GM23338 (cell line): Measurements from ENCODE around the gene NPAS2. TPM values are rescaled to one million over a fixed set of nuclear protein-coding genes. Genes with fewer than 3 reads are reported as not detected.

Experiments used
- ATAC-seq: fragments of 200-7000 bp; cut with Tn5 transposase; 3 replicates; pipeline ENCODE4 v1.9.1; 2020
- DNase-seq: peaks from one replicate; pipeline ENCODE4 v3.0.0-alpha.2; 2015; ENCODE audit warnings: low spot score
- H2AFZ ChIP-seq: fragments of 200-600 bp; sonication (generic); 2 replicates; pipeline ENCODE4 v1.8.0; 2016; ENCODE audit warnings: antibody characterized with exemption, mild to moderate bottlenecking, moderate library complexity
- H3F3A ChIP-seq: fragments of 200-600 bp; sonication (generic); replicated peaks from 2 replicates; pipeline ENCODE4 v1.8.0; 2017; ENCODE audit warnings: antibody characterized with exemption, mixed run types, low read depth
- H3K27ac ChIP-seq: fragments of 200-600 bp; sonication (generic); 2 replicates; pipeline ENCODE4 v1.6.1; 2016; ENCODE audit warnings: low read depth
- H3K27me3 ChIP-seq: fragments of 200-600 bp; sonication (generic); 2 replicates; pipeline ENCODE4 v1.8.0; 2016; ENCODE audit warnings: mild to moderate bottlenecking, mixed run types, moderate library complexity; ENCODE audit not compliant: insufficient read depth
- H3K36me3 ChIP-seq: fragments of 200-600 bp; sonication (generic); 2 replicates; pipeline ENCODE4 v1.8.0; 2016; ENCODE audit warnings: mild to moderate bottlenecking; ENCODE audit not compliant: insufficient read depth
- H3K4me1 ChIP-seq: fragments of 200-600 bp; sonication (generic); 2 replicates; pipeline ENCODE4 v1.8.0; 2016; ENCODE audit warnings: mild to moderate bottlenecking, moderate library complexity; ENCODE audit not compliant: insufficient read depth
- H3K4me2 ChIP-seq: fragments of 200-600 bp; sonication (generic); 2 replicates; pipeline ENCODE4 v1.7.1; 2017; ENCODE audit warnings: mixed run types
- H3K4me3 ChIP-seq: fragments of 200-600 bp; sonication (generic); 2 replicates; pipeline ENCODE4 v1.6.1; 2016; ENCODE audit warnings: mixed run types
- H3K79me2 ChIP-seq: fragments of 200-600 bp; sonication (generic); replicated peaks from 2 replicates; pipeline ENCODE4 v1.8.0; 2017; ENCODE audit warnings: mild to moderate bottlenecking; ENCODE audit not compliant: insufficient read depth
- H3K9me2 ChIP-seq: fragments of 200-600 bp; sonication (generic); 2 replicates; pipeline ENCODE4 v1.8.0; 2017; ENCODE audit not compliant: insufficient read depth
- H4K20me1 ChIP-seq: fragments of 200-600 bp; sonication (generic); replicated peaks from 2 replicates; pipeline ENCODE4 v1.8.0; 2017; ENCODE audit warnings: mild to moderate bottlenecking; ENCODE audit not compliant: insufficient read depth
- H3K27ac Mint-ChIP-seq: 2 replicates; pipeline ENCODE4 v1.8.0; 2020; ENCODE audit warnings: inconsistent platforms, mild to moderate bottlenecking, moderate library complexity, mixed read lengths
- H3K27me3 Mint-ChIP-seq: 3 replicates; pipeline ENCODE4 v1.8.0; 2022; ENCODE audit warnings: low read depth, mild to moderate bottlenecking, moderate library complexity, mixed read lengths, inconsistent platforms; ENCODE audit not compliant: insufficient read depth, poor library complexity
- H3K36me3 Mint-ChIP-seq: 3 replicates; pipeline ENCODE4 v1.8.0; 2021; ENCODE audit warnings: low read depth, mild to moderate bottlenecking, inconsistent platforms, moderate library complexity, mixed read lengths
- H3K4me1 Mint-ChIP-seq: 3 replicates; pipeline ENCODE4 v1.8.0; 2020; ENCODE audit warnings: mild to moderate bottlenecking, inconsistent platforms, mixed read lengths
- H3K4me3 Mint-ChIP-seq: 3 replicates; pipeline ENCODE4 v1.8.0; 2021; ENCODE audit warnings: moderate library complexity, mild to moderate bottlenecking, inconsistent platforms, mixed read lengths
- H3K9me3 Mint-ChIP-seq: 3 replicates; pipeline ENCODE4 v1.8.0; 2020; ENCODE audit warnings: moderate library complexity, mild to moderate bottlenecking, inconsistent platforms, mixed read lengths
- CREB1 ChIP-seq: fragments of 250-450 bp; sonication (Bioruptor Pico); IDR thresholded peaks from 2 replicates; pipeline ENCODE4 v1.5.0; 2020; ENCODE audit warnings: low read depth, mild to moderate bottlenecking, moderate library complexity
- CTCF ChIP-seq, 2 experiments: fragments of 200-600 bp in 1 of 2; sonication (generic) in 1 of 2; conservative IDR thresholded peaks; 2 replicates each; pipeline versions ENCODE4 v1.5.1 to v1.6.1; 2016 to 2017; ENCODE audit warnings: antibody characterized with exemption in 2 of 2, low read depth in 2 of 2, mild to moderate bottlenecking in 2 of 2, moderate library complexity in 1 of 2
- ETS1 ChIP-seq: IDR thresholded peaks from 2 replicates; pipeline ENCODE4 v1.6.1; 2016; ENCODE audit warnings: antibody characterized with exemption
- EZH2 ChIP-seq: fragments of 200-600 bp; sonication (generic); IDR thresholded peaks from one replicate; pipeline ENCODE4 v1.8.0; 2017; ENCODE audit warnings: antibody characterized with exemption, mild to moderate bottlenecking, low read depth; ENCODE audit not compliant: unreplicated experiment
- EZH2phosphoT487 ChIP-seq: fragments of 200-600 bp; sonication (generic); IDR thresholded peaks from one replicate; pipeline ENCODE4 v1.8.1; 2018; ENCODE audit warnings: antibody characterized with exemption; ENCODE audit not compliant: unreplicated experiment
- JUNB ChIP-seq: IDR thresholded peaks from one replicate; pipeline ENCODE4 v1.6.1; 2016; ENCODE audit warnings: antibody characterized with exemption; ENCODE audit not compliant: unreplicated experiment
- NANOG ChIP-seq: IDR thresholded peaks from 2 replicates; pipeline ENCODE4 v1.6.1; 2016; ENCODE audit warnings: antibody characterized with exemption, borderline replicate concordance
- POLR2AphosphoS5 ChIP-seq: IDR thresholded peaks from 2 replicates; pipeline ENCODE4 v1.6.1; 2016; ENCODE audit warnings: antibody characterized with exemption, low read depth
- REST ChIP-seq: IDR thresholded peaks from one replicate; pipeline ENCODE4 v1.6.1; 2018; ENCODE audit warnings: antibody characterized with exemption; ENCODE audit not compliant: unreplicated experiment
- STAT1 ChIP-seq: IDR thresholded peaks from one replicate; pipeline ENCODE4 v1.6.1; 2016; ENCODE audit warnings: antibody characterized with exemption; ENCODE audit not compliant: unreplicated experiment
- ZNF114 ChIP-seq: fragments of 250-450 bp; sonication (Bioruptor Pico); IDR thresholded peaks from 2 replicates; pipeline ENCODE4 v1.5.0; 2020; ENCODE audit warnings: mild to moderate bottlenecking, moderate library complexity
- ZNF331 ChIP-seq: fragments of 250-450 bp; sonication (Bioruptor Pico); IDR thresholded peaks from 2 replicates; pipeline ENCODE4 v1.5.0; 2020; ENCODE audit warnings: low read depth, mild to moderate bottlenecking, moderate library complexity
- ZNF462 ChIP-seq: fragments of 250-450 bp; sonication (Bioruptor Pico); IDR thresholded peaks from 2 replicates; pipeline ENCODE4 v1.5.0; 2020; ENCODE audit warnings: mild to moderate bottlenecking, moderate library complexity
- polyA plus RNA-seq: library from polyadenylated mRNA; unstranded; fragments of >200 nt; fragmentation: Nextera tagmentation; extraction: Ambion mirVana; gene quantifications from 2 replicates; pipeline ENCODE4 v1.2.1, GENCODE V29; 2016
- total RNA-seq: library from RNA; depleted of rRNA; stranded (reverse); fragments of >200 nt; shearing (Covaris generic); gene quantifications from 2 replicates; pipeline ENCODE4 v1.2.3, GENCODE V29; 2014

NPAS2 gene
- total and polyA plus RNA-seq, 2 experiments from 2014 or later: 0.56 to 1.1 TPM

- no peaks in the 10 kb centered on the region for H4K20me1 ChIP-seq
- no peak overlapping the region for H3K4me3 ChIP-seq
- no peaks in the 10 kb centered on the region for H3K36me3 ChIP-seq
- TF ChIP-seq CTCF (conservative IDR thresholded peaks at IDR 0.05; ENCODE audit: low read depth in 2 of 2) (no peak), ZNF462 (CRISPR knock-in tag) (no peak), STAT1 (no peak), ZNF114 (CRISPR knock-in tag) (no peak), ETS1 (no peak), EZH2 (no peak), ZNF331 (CRISPR knock-in tag) (no peak), POLR2AphosphoS5 (no peak), JUNB (no peak), REST (no peak), EZH2phosphoT487 (no peak), NANOG (no peak), CREB1 (CRISPR knock-in tag) (no peak)
- Mint-ChIP-seq H3K4me1 (peaks cover 7% of the 10 kb centered on the region; the same call in 2 of the 3 replicates), H3K36me3 (no peaks in the 10 kb centered on the region), H3K27me3 (peaks cover 3% of the 10 kb centered on the region), H3K27ac (no peak overlapping the region), H3K9me3 (no peaks in the 10 kb centered on the region), H3K4me3 (no peak overlapping the region)
- H3K9me2 ChIP-seq: no peaks in the 10 kb centered on the region
- H3K27ac ChIP-seq: no peak overlapping the region
- ATAC-seq (no peak), DNase-seq (no peak)
- H3K4me2 ChIP-seq: no peak overlapping the region
- no peaks in the 10 kb centered on the region for H3F3A ChIP-seq
- no peaks in the 10 kb centered on the region for H3K27me3 ChIP-seq
- H3K79me2 ChIP-seq: no peaks in the 10 kb centered on the region
- no peaks in the 10 kb centered on the region for H3K4me1 ChIP-seq
- H2AFZ ChIP-seq: no peak overlapping the region
Measured at GRCh38 chr2:100906679-100907078, 86.7 kb downstream of the NPAS2 start.
